Erythroblast (primary cell): ENCODE results near the gene TOR1AIP2.

Experiments used
- GATA1 ChIP-seq: IDR thresholded peaks from 2 replicates; pipeline ENCODE4 v1.6.1; 2011; ENCODE audit warnings: low read depth, mild to moderate bottlenecking, control low read depth, low read length, moderate library complexity
- POLR2A ChIP-seq: IDR thresholded peaks from 2 replicates; pipeline ENCODE4 v1.6.1; 2011; ENCODE audit warnings: mild to moderate bottlenecking, low read length

- TF ChIP-seq POLR2A (no peak), GATA1 (no peak)
Measured at GRCh38 chr1:179921472-179921871, 43.9 kb upstream of the TOR1AIP2 start.
